Uterus (tissue), 2 donors: ENCODE results near the gene GPR108.

ENCODE experiments used
- POLR2A ChIP-seq, 2 donors: fragments of 450-650 bp; IDR thresholded peaks; one replicate each; pipeline ENCODE4 v1.6.1; 2016; ENCODE audit warnings: antibody characterized with exemption in 2 of 2, mild to moderate bottlenecking in 1 of 2, moderate library complexity in 1 of 2
- TF ChIP-seq, protein P1 (sequence below), 4 experiments: fragments of 200-600 bp in 2 of 4; fragments of 450-650 bp in 2 of 4; sonication (generic) in 2 of 4; IDR thresholded peaks; one replicate each; pipeline ENCODE4 v1.5.1; 2016 to 2019; ENCODE audit warnings: antibody characterized with exemption in 4 of 4, mild to moderate bottlenecking in 2 of 4, moderate library complexity in 1 of 4

DNA sequence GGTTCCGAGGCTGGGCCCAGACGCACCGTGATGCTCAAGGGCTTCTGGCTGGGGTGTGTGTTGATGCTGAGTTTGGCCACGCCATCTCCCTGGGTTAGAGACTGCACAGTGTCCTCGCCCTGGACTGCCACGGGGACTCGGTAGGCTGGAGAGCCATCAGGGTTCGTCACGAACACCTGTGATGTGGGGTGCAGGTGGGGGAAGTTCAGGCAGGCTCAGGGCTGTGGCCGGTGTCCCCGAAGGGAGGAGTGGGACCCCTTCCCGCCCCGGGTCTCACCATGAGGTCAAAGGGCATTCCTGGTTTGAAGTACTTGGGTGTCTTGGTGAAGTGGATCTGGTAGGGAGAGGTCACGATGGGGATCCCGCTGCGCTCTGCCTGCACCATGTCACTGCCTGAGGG, 25.1 kb downstream of the GPR108 start:
- TF ChIP-seq, protein P1, sequence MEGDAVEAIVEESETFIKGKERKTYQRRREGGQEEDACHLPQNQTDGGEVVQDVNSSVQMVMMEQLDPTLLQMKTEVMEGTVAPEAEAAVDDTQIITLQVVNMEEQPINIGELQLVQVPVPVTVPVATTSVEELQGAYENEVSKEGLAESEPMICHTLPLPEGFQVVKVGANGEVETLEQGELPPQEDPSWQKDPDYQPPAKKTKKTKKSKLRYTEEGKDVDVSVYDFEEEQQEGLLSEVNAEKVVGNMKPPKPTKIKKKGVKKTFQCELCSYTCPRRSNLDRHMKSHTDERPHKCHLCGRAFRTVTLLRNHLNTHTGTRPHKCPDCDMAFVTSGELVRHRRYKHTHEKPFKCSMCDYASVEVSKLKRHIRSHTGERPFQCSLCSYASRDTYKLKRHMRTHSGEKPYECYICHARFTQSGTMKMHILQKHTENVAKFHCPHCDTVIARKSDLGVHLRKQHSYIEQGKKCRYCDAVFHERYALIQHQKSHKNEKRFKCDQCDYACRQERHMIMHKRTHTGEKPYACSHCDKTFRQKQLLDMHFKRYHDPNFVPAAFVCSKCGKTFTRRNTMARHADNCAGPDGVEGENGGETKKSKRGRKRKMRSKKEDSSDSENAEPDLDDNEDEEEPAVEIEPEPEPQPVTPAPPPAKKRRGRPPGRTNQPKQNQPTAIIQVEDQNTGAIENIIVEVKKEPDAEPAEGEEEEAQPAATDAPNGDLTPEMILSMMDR (IDR thresholded peaks at IDR 0.05): no peak
- no peak for TF ChIP-seq POLR2A (IDR thresholded peaks at IDR 0.05)
